ENCODE data around the gene FNDC5.

- TF ChIP-seq ZBTB33 (IDR thresholded peaks at IDR 0.05) (no peak), CTCF (IDR thresholded peaks at IDR 0.05; ENCODE audit: low read depth, low read length, missing input control) (no peak), GABPA (IDR thresholded peaks at IDR 0.05 in 1 of 2, conservative IDR thresholded peaks at IDR 0.05 in 1 of 2) (no peak), RAD21 (IDR thresholded peaks at IDR 0.05) (no peak), MAX (IDR thresholded peaks at IDR 0.05) (no peak), JUND (IDR thresholded peaks at IDR 0.05) (no peak), ATF3 (IDR thresholded peaks at IDR 0.05) (no peak)
Observed at GRCh38 chr1:32894681-32895080, 24.0 kb upstream of the FNDC5 start.
